Thoracic aorta (tissue), 2 donors: ENCODE results near the gene CCND2. TPM values are rescaled to one million over a fixed set of nuclear protein-coding genes. Genes with fewer than 3 reads are reported as not detected.

Experiments used
- ATAC-seq: fragments of 150-250 bp; one replicate; pipeline ENCODE4 v1.8.0; 2017; ENCODE audit warnings: low read depth; ENCODE audit not compliant: insufficient number of reproducible peaks, low FRiP score
- DNase-seq: peaks from one replicate; pipeline ENCODE4 v3.0.0-alpha.2; 2020; ENCODE audit warnings: low spot score
- H3K27ac ChIP-seq, 2 donors: fragments of 200-600 bp; sonication (generic); 1 replicate in 1 of 2; 2 replicates in 1 of 2; pipeline ENCODE4 v1.5.1; 2016; ENCODE audit warnings: mild to moderate bottlenecking in 2 of 2, moderate library complexity in 2 of 2
- H3K27me3 ChIP-seq: fragments of 200-600 bp; sonication (generic); replicated peaks from 2 replicates; pipeline ENCODE4 v1.6.0; 2016; ENCODE audit warnings: mild to moderate bottlenecking; ENCODE audit not compliant: insufficient read depth
- H3K36me3 ChIP-seq: fragments of 200-600 bp; sonication (generic); one replicate; pipeline ENCODE4 v1.5.1; 2016
- H3K4me1 ChIP-seq, 2 donors: fragments of 200-600 bp; sonication (generic); 1 replicate in 1 of 2; 2 replicates in 1 of 2; pipeline versions ENCODE4 v1.5.1 to v1.6.0; 2016; ENCODE audit warnings: low read depth in 2 of 2, mild to moderate bottlenecking in 1 of 2; ENCODE audit not compliant: control insufficient read depth in 1 of 2
- H3K4me3 ChIP-seq: fragments of 200-600 bp; sonication (generic); 2 replicates; pipeline ENCODE4 v1.5.1; 2016; ENCODE audit warnings: mild to moderate bottlenecking
- H3K9me3 ChIP-seq: fragments of 200-600 bp; sonication (generic); 2 replicates; pipeline ENCODE4 v1.5.1; 2016
- total RNA-seq, 2 donors: library from RNA; depleted of rRNA; stranded (reverse); fragments of >200 nt; gene quantifications; one replicate each; pipeline versions ENCODE4 v1.1.0 to v1.2.3, GENCODE V29; 2016
- TF ChIP-seq, protein P1 (sequence below): fragments of 200-600 bp; sonication (generic); IDR thresholded peaks from one replicate; pipeline ENCODE4 v1.5.1; 2019; ENCODE audit warnings: antibody characterized with exemption

CCND2 gene
- total RNA-seq, 2 donors from 2014 or later, result 108 to 153 TPM

DNA sequence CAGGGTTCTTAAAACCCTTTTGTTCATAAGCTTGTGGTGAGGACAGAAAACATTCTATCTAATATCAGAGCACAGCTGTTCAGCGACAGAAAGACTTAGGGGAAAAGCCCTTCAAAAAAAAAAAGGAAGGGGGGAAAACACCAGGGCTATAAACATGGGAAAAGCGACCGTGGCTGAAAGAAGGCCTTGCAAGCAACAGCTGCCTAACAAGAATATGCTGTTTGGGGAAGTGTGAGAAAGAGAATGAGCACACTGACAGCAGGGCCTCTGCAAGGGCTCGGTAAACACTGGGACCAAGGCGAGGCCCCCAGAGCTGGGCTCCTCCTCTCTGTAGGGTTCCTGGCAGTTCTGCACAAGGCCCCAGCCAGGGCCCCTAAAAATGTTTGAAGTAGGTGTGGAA, 27.4 kb upstream of the CCND2 start:
- no peaks in the 10 kb centered on the region for H3K4me1 ChIP-seq
- DNase-seq (no peak), ATAC-seq (no peak)
- no peak overlapping the region for H3K27ac ChIP-seq
- H3K4me3 ChIP-seq, result no peak overlapping the region
- H3K36me3 ChIP-seq, result no peaks in the 10 kb centered on the region
- H3K9me3 ChIP-seq, result no peaks in the 10 kb centered on the region
- H3K27me3 ChIP-seq, result no peaks in the 10 kb centered on the region
- TF ChIP-seq, protein P1, sequence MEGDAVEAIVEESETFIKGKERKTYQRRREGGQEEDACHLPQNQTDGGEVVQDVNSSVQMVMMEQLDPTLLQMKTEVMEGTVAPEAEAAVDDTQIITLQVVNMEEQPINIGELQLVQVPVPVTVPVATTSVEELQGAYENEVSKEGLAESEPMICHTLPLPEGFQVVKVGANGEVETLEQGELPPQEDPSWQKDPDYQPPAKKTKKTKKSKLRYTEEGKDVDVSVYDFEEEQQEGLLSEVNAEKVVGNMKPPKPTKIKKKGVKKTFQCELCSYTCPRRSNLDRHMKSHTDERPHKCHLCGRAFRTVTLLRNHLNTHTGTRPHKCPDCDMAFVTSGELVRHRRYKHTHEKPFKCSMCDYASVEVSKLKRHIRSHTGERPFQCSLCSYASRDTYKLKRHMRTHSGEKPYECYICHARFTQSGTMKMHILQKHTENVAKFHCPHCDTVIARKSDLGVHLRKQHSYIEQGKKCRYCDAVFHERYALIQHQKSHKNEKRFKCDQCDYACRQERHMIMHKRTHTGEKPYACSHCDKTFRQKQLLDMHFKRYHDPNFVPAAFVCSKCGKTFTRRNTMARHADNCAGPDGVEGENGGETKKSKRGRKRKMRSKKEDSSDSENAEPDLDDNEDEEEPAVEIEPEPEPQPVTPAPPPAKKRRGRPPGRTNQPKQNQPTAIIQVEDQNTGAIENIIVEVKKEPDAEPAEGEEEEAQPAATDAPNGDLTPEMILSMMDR, result no peak

DNA sequence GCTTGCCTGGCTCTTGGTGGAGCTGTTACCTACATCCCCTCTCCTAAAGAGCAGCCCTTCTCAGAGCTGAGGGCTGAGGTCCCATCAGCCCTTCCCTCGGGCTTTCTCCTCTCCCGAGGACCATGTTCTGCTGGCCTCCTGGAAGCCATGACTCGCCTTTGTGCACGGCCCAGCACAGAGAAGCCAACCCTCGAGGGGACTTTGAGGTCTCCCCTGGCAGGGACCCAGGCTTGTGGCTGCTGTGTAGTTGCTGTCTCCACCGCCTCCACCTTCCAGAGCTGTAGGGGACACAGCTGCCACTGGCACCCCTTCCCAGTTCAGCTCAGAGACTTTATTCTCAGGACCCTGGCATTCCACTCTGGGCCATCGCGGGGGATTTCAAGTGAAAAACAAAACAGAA, 22.9 kb upstream of the CCND2 start:
- ATAC-seq, result no peak
- Histone ChIP-seq H3K4me3 (no peak overlapping the region), H3K9me3 (no peaks in the 10 kb centered on the region), H3K27me3 (no peaks in the 10 kb centered on the region), H3K27ac (no peak overlapping the region), H3K36me3 (no peaks in the 10 kb centered on the region), H3K4me1 (no peaks in the 10 kb centered on the region)
- TF ChIP-seq, protein P1, result no peak
- no peak for DNase-seq

DNA sequence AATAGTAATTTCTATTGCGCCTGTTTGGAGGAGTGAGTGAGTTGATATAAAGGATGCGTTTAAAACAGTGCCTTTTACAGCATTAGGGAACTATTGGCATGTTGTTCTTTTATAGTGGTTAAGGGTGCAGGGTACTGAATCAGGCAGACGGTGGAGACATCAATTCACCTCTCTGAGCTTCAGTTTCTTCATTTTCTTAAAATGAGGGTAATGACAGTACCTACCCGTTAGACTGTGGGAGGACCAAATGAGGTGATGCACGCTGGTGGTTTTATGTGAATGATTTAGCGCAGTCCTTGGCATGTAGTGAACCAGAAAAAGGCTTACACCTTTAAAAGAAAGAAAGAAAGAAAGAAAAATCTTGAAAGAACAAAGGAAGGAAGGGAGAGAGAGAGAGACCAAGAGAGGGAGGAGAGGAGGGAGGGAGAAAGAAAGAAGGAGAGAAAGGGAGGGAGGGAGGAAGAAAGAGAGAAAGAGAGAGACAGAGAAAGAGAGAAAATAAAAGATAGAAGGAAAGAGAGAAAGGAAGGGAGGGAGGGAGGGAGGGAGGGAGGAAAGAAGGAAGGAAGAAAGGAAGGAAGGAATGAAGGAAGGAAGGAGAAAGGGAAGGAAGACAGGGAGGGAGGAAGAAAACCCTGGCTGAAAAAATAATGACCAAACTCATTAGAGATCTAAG, 22.2 kb upstream of the CCND2 start:
- H3K27ac ChIP-seq, result no peak overlapping the region
- ATAC-seq, result no peak
- TF ChIP-seq, protein P1, result no peak
- no peaks in the 10 kb centered on the region for H3K9me3 ChIP-seq
- H3K27me3 ChIP-seq, result no peaks in the 10 kb centered on the region
- no peaks in the 10 kb centered on the region for H3K36me3 ChIP-seq
- H3K4me3 ChIP-seq, result no peak overlapping the region
- no peak for DNase-seq
- no peaks in the 10 kb centered on the region for H3K4me1 ChIP-seq

DNA sequence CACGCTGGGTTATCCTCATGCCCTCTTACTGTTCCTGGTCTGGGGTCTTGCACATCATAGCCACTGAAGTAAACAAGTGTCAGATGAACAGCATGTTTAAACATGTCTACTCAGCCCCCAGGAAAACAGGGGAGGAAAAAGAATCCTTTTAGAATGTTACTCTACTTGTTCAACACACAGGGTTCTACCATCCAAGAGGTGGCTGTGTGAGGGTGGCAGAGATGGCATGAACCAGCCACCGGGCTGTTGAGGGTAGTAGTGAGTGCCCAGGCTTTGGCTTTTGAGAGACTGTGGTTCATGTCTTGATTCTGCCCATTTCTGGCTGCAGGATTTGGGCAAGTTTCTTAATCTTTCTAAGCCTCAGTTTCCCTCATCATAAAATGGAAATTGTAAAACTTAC, 21.6 kb upstream of the CCND2 start:
- DNase-seq, result no peak
- TF ChIP-seq, protein P1, result no peak
- no peaks in the 10 kb centered on the region for H3K9me3 ChIP-seq

DNA sequence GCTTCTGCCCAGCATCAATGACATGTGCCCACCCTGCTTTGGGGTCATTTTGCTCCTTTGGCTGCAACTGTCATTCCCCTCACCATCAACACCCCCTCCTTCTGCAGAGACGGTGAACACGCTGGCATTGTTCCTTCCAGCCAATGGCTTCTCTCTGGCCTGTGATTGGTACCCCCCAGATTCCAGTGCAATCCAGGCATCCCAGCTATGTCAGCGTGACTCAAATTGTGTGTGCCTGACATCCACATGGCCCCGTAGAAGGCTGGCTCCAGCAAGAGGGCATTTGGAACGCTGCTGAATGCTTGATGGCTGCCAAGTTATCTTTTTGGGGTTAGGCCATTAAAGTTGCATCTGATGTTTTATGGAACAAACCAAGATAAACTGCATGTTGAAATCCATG, 21.0 kb upstream of the CCND2 start:
- H3K4me1 ChIP-seq, result no peaks in the 10 kb centered on the region
- H3K27me3 ChIP-seq, result no peaks in the 10 kb centered on the region
- TF ChIP-seq, protein P1, result no peak
- H3K36me3 ChIP-seq, result no peaks in the 10 kb centered on the region
- no peak for ATAC-seq
- H3K4me3 ChIP-seq, result no peak overlapping the region
- no peak overlapping the region for H3K27ac ChIP-seq
- DNase-seq, result no peak
- H3K9me3 ChIP-seq, result no peaks in the 10 kb centered on the region

More for the DNA sequence above, 21.6 kb upstream of the CCND2 start:
- no peaks in the 10 kb centered on the region for H3K36me3 ChIP-seq
- no peak overlapping the region for H3K27ac ChIP-seq
- no peaks in the 10 kb centered on the region for H3K27me3 ChIP-seq
- no peak for ATAC-seq
- H3K4me1 ChIP-seq, result no peaks in the 10 kb centered on the region
- no peak overlapping the region for H3K4me3 ChIP-seq
